ENCODE data around the gene SYT10.
"Not testable (repeated sequence)": the region's sequence is repeated elsewhere in the genome, so short reads cannot be mapped to it uniquely, and the experiment has no call there.

SYT10 gene

GRCh38 chr12:33331961-33332398 is 107.6 kb downstream of the SYT10 start:
- not testable (repeated sequence) for DNase-seq

GRCh38 chr12:33330940-33331339 is 108.7 kb downstream of the SYT10 start:
- DNase-seq = no peak
